ENCODE measurements around the gene PRKG1.

GRCh38 chr10:51808187-51808586 is 733.9 kb downstream of the PRKG1 start:
- TF ChIP-seq CTCF (conservative IDR thresholded peaks at IDR 0.05; ENCODE audit: low read depth in 2 of 2) (no peak), EZH2 (IDR thresholded peaks at IDR 0.05; ENCODE audit: low read depth, unreplicated experiment) (no peak), POLR2AphosphoS5 (IDR thresholded peaks at IDR 0.05; ENCODE audit: low read depth) (no peak), EZH2phosphoT487 (IDR thresholded peaks at IDR 0.05; ENCODE audit: unreplicated experiment) (no peak), REST (IDR thresholded peaks at IDR 0.05; ENCODE audit: unreplicated experiment) (no peak), ETS1 (IDR thresholded peaks at IDR 0.05) (no peak), CREB1 (CRISPR knock-in tag; IDR thresholded peaks at IDR 0.05; ENCODE audit: low read depth) (no peak), NANOG (IDR thresholded peaks at IDR 0.05; ENCODE audit: borderline replicate concordance) (no peak), ZNF462 (CRISPR knock-in tag; IDR thresholded peaks at IDR 0.05) (no peak), JUNB (IDR thresholded peaks at IDR 0.05; ENCODE audit: unreplicated experiment) (no peak), STAT1 (IDR thresholded peaks at IDR 0.05; ENCODE audit: unreplicated experiment) (no peak)

All from GM23338 (cell line).